ENCODE data around the gene PHLDB1. TPM values are rescaled to one million over a fixed set of nuclear protein-coding genes. Genes with fewer than 3 reads are reported as not detected.
A peak's percentile ranks its signal among the peaks of the same experiment; 100 is the strongest.

The PHLDB1 gene
- total and polyA plus RNA-seq, 3 experiments from 2014 or later: 0.82 to 2.4 (median 1.9) TPM

- H3K36me3 ChIP-seq (ENCODE audit: insufficient read depth, low read length): no peaks in the 10 kb centered on the region
- H3K27ac ChIP-seq (ENCODE audit: low read depth, low read length): no peak overlapping the region
- H3K27me3 Mint-ChIP-seq: peaks cover 0 to 4% of the 10 kb centered on the region in 2 donors
- H3K9me3 ChIP-seq (ENCODE audit: low read length): no peaks in the 10 kb centered on the region
- H3K27me3 ChIP-seq (ENCODE audit: insufficient read depth, low read length, poor library complexity, severe bottlenecking): no peaks in the 10 kb centered on the region
- no peak for DNase-seq
- H3K27ac Mint-ChIP-seq: no peak overlapping the region
- no peak overlapping the region for H3K4me3 Mint-ChIP-seq
- ChIA-PET CTCF (interaction anchor here (1.1 kb wide), 1 partner anchor 11 kb away, joined by 3 read pairs; no protein-coding TSS in a partner anchor), POLR2A (interaction anchor here (0.6 kb wide), 1 partner anchor 78 kb away, joined by 3 read pairs; no protein-coding TSS in a partner anchor)
- no peaks in the 10 kb centered on the region for H3K9me3 Mint-ChIP-seq
- no peaks in the 10 kb centered on the region for H3K36me3 Mint-ChIP-seq
- no peaks in the 10 kb centered on the region for H3K4me1 ChIP-seq (ENCODE audit: insufficient read depth, low read length)
- H3K4me1 Mint-ChIP-seq: peaks cover 6 to 8% (median 8%) of the 10 kb centered on the region in 3 donors
- no peak overlapping the region for H3K4me3 ChIP-seq (ENCODE audit: low read length)
Measured at GRCh38 chr11:118648291-118648690, 40.9 kb downstream of the PHLDB1 start.

- H3K36me3 ChIP-seq (ENCODE audit: insufficient read depth, low read length): no peaks in the 10 kb centered on the region
- no peak for DNase-seq
- H3K4me3 Mint-ChIP-seq: no peak overlapping the region
- no peaks in the 10 kb centered on the region for H3K9me3 Mint-ChIP-seq
- POLR2A ChIA-PET: no interaction called here
- H3K27ac ChIP-seq (ENCODE audit: low read depth, low read length): no peak overlapping the region
- no peaks in the 10 kb centered on the region for H3K9me3 ChIP-seq (ENCODE audit: low read length)
- no peaks in the 10 kb centered on the region for H3K36me3 Mint-ChIP-seq
- H3K4me1 ChIP-seq (ENCODE audit: insufficient read depth, low read length): no peaks in the 10 kb centered on the region
- H3K27me3 Mint-ChIP-seq: peaks cover 0 to 4% of the 10 kb centered on the region in 2 donors
- H3K4me3 ChIP-seq (ENCODE audit: low read length): no peak overlapping the region
- no peak overlapping the region for H3K27ac Mint-ChIP-seq
- peaks cover 6 to 8% (median 8%) of the 10 kb centered on the region in 3 donors for H3K4me1 Mint-ChIP-seq
- CTCF ChIA-PET: no interaction called here
- H3K27me3 ChIP-seq (ENCODE audit: insufficient read depth, low read length, poor library complexity, severe bottlenecking): no peaks in the 10 kb centered on the region
Measured at GRCh38 chr11:118649941-118650340, 42.5 kb downstream of the PHLDB1 start.

- DNase-seq: no peak
- Histone ChIP-seq H3K9me3 (ENCODE audit: low read length) (no peaks in the 10 kb centered on the region), H3K4me1 (ENCODE audit: insufficient read depth, low read length) (no peaks in the 10 kb centered on the region), H3K36me3 (ENCODE audit: insufficient read depth, low read length) (no peaks in the 10 kb centered on the region), H3K27ac (ENCODE audit: low read depth, low read length) (no peak overlapping the region), H3K4me3 (ENCODE audit: low read length) (no peak overlapping the region), H3K27me3 (ENCODE audit: insufficient read depth, low read length, poor library complexity, severe bottlenecking) (no peaks in the 10 kb centered on the region)
- ChIA-PET CTCF (no interaction called here), POLR2A (no interaction called here)
- no peaks in the 10 kb centered on the region for H3K9me3 Mint-ChIP-seq
- H3K36me3 Mint-ChIP-seq: no peaks in the 10 kb centered on the region
- H3K27ac Mint-ChIP-seq: no peak overlapping the region
- H3K4me1 Mint-ChIP-seq: peaks cover 6 to 8% (median 8%) of the 10 kb centered on the region in 3 donors
- H3K4me3 Mint-ChIP-seq: no peak overlapping the region
- H3K27me3 Mint-ChIP-seq: peaks cover 0 to 4% of the 10 kb centered on the region in 2 donors
Measured at GRCh38 chr11:118650366-118650765, 43.0 kb downstream of the PHLDB1 start.

- no peaks in the 10 kb centered on the region for H3K36me3 Mint-ChIP-seq
- POLR2A ChIA-PET: no interaction called here
Measured at GRCh38 chr11:118651820-118652219, 44.4 kb downstream of the PHLDB1 start.

GRCh38 chr11:118652681-118653181 lies 45.3 kb downstream of the PHLDB1 start:
- Histone ChIP-seq H3K9me3 (ENCODE audit: low read length) (no peaks in the 10 kb centered on the region), H3K4me1 (ENCODE audit: insufficient read depth, low read length) (no peaks in the 10 kb centered on the region), H3K27ac (ENCODE audit: low read depth, low read length) (no peak overlapping the region), H3K4me3 (ENCODE audit: low read length) (no peak overlapping the region), H3K36me3 (ENCODE audit: insufficient read depth, low read length) (no peaks in the 10 kb centered on the region), H3K27me3 (ENCODE audit: insufficient read depth, low read length, poor library complexity, severe bottlenecking) (no peaks in the 10 kb centered on the region)
- H3K9me3 Mint-ChIP-seq: no peaks in the 10 kb centered on the region
- POLR2A ChIA-PET: no interaction called here
- CTCF ChIA-PET: no interaction called here
- H3K4me1 Mint-ChIP-seq: peaks cover 6 to 8% (median 8%) of the 10 kb centered on the region in 3 donors
- H3K27ac Mint-ChIP-seq: peak overlapping the region in 3 of 8 donors; percentile 9 to 88 (median 78)
- peaks cover 0 to 4% of the 10 kb centered on the region in 2 donors for H3K27me3 Mint-ChIP-seq
- no peak overlapping the region for H3K4me3 Mint-ChIP-seq
- no peak for DNase-seq
- no peaks in the 10 kb centered on the region for H3K36me3 Mint-ChIP-seq

More at GRCh38 chr11:118651820-118652219, 44.4 kb downstream of the PHLDB1 start:
- H3K4me3 ChIP-seq (ENCODE audit: low read length): no peak overlapping the region
- Mint-ChIP-seq H3K27me3 (peaks cover 0 to 4% of the 10 kb centered on the region in 2 donors), H3K9me3 (no peaks in the 10 kb centered on the region), H3K4me3 (no peak overlapping the region), H3K4me1 (peaks cover 6 to 8% (median 8%) of the 10 kb centered on the region in 3 donors), H3K27ac (peak overlapping the region in 1 of 8 donors; percentile 81)
- H3K27ac ChIP-seq (ENCODE audit: low read depth, low read length): no peak overlapping the region
- CTCF ChIA-PET: no interaction called here
- H3K27me3 ChIP-seq (ENCODE audit: insufficient read depth, low read length, poor library complexity, severe bottlenecking): no peaks in the 10 kb centered on the region
- no peak for DNase-seq
- H3K36me3 ChIP-seq (ENCODE audit: insufficient read depth, low read length): no peaks in the 10 kb centered on the region
- no peaks in the 10 kb centered on the region for H3K4me1 ChIP-seq (ENCODE audit: insufficient read depth, low read length)
- H3K9me3 ChIP-seq (ENCODE audit: low read length): no peaks in the 10 kb centered on the region

GRCh38 chr11:118653684-118654390 lies 46.4 kb downstream of the PHLDB1 start:
- ChIA-PET CTCF (no interaction called here), POLR2A (no interaction called here)
- Mint-ChIP-seq H3K4me1 (peaks cover 6 to 8% (median 8%) of the 10 kb centered on the region in 3 donors), H3K36me3 (no peaks in the 10 kb centered on the region), H3K27me3 (no peaks in the 10 kb centered on the region), H3K4me3 (no peak overlapping the region), H3K9me3 (no peaks in the 10 kb centered on the region), H3K27ac (peak overlapping the region in 1 of 8 donors; percentile 31)
- Histone ChIP-seq H3K4me1 (ENCODE audit: insufficient read depth, low read length) (no peaks in the 10 kb centered on the region), H3K4me3 (ENCODE audit: low read length) (no peak overlapping the region), H3K9me3 (ENCODE audit: low read length) (no peaks in the 10 kb centered on the region), H3K27ac (ENCODE audit: low read depth, low read length) (no peak overlapping the region), H3K36me3 (ENCODE audit: insufficient read depth, low read length) (no peaks in the 10 kb centered on the region), H3K27me3 (ENCODE audit: insufficient read depth, low read length, poor library complexity, severe bottlenecking) (no peaks in the 10 kb centered on the region)
- no peak for DNase-seq

- H3K27ac Mint-ChIP-seq: peak overlapping the region in 2 of 8 donors; percentile 58 to 72
- H3K4me1 ChIP-seq (ENCODE audit: insufficient read depth, low read length): peaks cover 7% of the 10 kb centered on the region
- no peaks in the 10 kb centered on the region for H3K9me3 Mint-ChIP-seq
- H3K27me3 ChIP-seq (ENCODE audit: insufficient read depth, low read length, poor library complexity, severe bottlenecking): peaks cover 5% of the 10 kb centered on the region
- no peak for DNase-seq
- peaks cover 8 to 15% (median 12%) of the 10 kb centered on the region in 3 donors for H3K4me1 Mint-ChIP-seq
- POLR2A ChIA-PET: no interaction called here
- no peaks in the 10 kb centered on the region for H3K36me3 ChIP-seq (ENCODE audit: insufficient read depth, low read length)
- no peak overlapping the region for H3K4me3 Mint-ChIP-seq
- H3K36me3 Mint-ChIP-seq: no peaks in the 10 kb centered on the region
- no peaks in the 10 kb centered on the region for H3K27me3 Mint-ChIP-seq
- H3K4me3 ChIP-seq (ENCODE audit: low read length): no peak overlapping the region
- H3K27ac ChIP-seq (ENCODE audit: low read depth, low read length): no peak overlapping the region
- H3K9me3 ChIP-seq (ENCODE audit: low read length): no peaks in the 10 kb centered on the region
- CTCF ChIA-PET: interaction anchor here (0.7 kb wide), 1 partner anchor 88 kb away, joined by 3 read pairs; no protein-coding TSS in a partner anchor
Measured at GRCh38 chr11:118655486-118656190, 48.2 kb downstream of the PHLDB1 start.

- Mint-ChIP-seq H3K9me3 (no peaks in the 10 kb centered on the region), H3K27ac (no peak overlapping the region), H3K36me3 (no peaks in the 10 kb centered on the region), H3K27me3 (no peaks in the 10 kb centered on the region), H3K4me1 (peaks cover 8 to 15% (median 12%) of the 10 kb centered on the region in 3 donors), H3K4me3 (no peak overlapping the region)
- Histone ChIP-seq H3K9me3 (ENCODE audit: low read length) (no peaks in the 10 kb centered on the region), H3K36me3 (ENCODE audit: insufficient read depth, low read length) (no peaks in the 10 kb centered on the region), H3K27ac (ENCODE audit: low read depth, low read length) (no peak overlapping the region), H3K4me3 (ENCODE audit: low read length) (no peak overlapping the region), H3K4me1 (ENCODE audit: insufficient read depth, low read length) (peaks cover 7% of the 10 kb centered on the region), H3K27me3 (ENCODE audit: insufficient read depth, low read length, poor library complexity, severe bottlenecking) (peaks cover 5% of the 10 kb centered on the region)
- CTCF ChIA-PET: interaction anchor here (1.2 kb wide), 1 partner anchor 13 kb away, joined by 6 read pairs; no protein-coding TSS in a partner anchor
- DNase-seq: no peak
- POLR2A ChIA-PET: no interaction called here
Measured at GRCh38 chr11:118656563-118657165, 49.2 kb downstream of the PHLDB1 start.
